Measurements from ENCODE around the gene STUM. TPM values are rescaled to one million over a fixed set of nuclear protein-coding genes. Genes with fewer than 3 reads are reported as not detected.

The STUM gene
- total and polyA plus RNA-seq, 2 donors from 2014 or later: 1.6 to 1.9 TPM

GRCh38 chr1:226619031-226619430, 70.5 kb downstream of the STUM start:
- DNase-seq: peak in 1 of 5 donors; percentile 6
- Histone ChIP-seq H3K36me3 (ENCODE audit: control insufficient read depth in 2 of 3, insufficient read depth in 3 of 3, low read length in 3 of 3) (no peaks in the 10 kb centered on the region), H3K4me1 (ENCODE audit: control insufficient read depth in 2 of 3, insufficient read depth in 2 of 3, low read depth in 1 of 3, low read length in 3 of 3) (no peaks in the 10 kb centered on the region), H3K27me3 (ENCODE audit: control insufficient read depth, insufficient read depth, low read length) (no peaks in the 10 kb centered on the region), H3K9me3 (ENCODE audit: control insufficient read depth in 2 of 3, insufficient read depth in 1 of 3, low read length in 3 of 3) (peaks cover 0 to 10% (median 0%) of the 10 kb centered on the region in 3 donors), H3K4me3 (ENCODE audit: low read length in 3 of 3) (no peak overlapping the region), H3K9ac (ENCODE audit: low read length in 3 of 3) (no peak overlapping the region), H3K27ac (ENCODE audit: low read depth in 2 of 2, low read length in 2 of 2) (no peak overlapping the region)
- TF ChIP-seq, protein P1, sequence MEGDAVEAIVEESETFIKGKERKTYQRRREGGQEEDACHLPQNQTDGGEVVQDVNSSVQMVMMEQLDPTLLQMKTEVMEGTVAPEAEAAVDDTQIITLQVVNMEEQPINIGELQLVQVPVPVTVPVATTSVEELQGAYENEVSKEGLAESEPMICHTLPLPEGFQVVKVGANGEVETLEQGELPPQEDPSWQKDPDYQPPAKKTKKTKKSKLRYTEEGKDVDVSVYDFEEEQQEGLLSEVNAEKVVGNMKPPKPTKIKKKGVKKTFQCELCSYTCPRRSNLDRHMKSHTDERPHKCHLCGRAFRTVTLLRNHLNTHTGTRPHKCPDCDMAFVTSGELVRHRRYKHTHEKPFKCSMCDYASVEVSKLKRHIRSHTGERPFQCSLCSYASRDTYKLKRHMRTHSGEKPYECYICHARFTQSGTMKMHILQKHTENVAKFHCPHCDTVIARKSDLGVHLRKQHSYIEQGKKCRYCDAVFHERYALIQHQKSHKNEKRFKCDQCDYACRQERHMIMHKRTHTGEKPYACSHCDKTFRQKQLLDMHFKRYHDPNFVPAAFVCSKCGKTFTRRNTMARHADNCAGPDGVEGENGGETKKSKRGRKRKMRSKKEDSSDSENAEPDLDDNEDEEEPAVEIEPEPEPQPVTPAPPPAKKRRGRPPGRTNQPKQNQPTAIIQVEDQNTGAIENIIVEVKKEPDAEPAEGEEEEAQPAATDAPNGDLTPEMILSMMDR (IDR thresholded peaks at IDR 0.05; ENCODE audit: borderline replicate concordance, extremely low read depth, insufficient read depth): no peak
- intact Hi-C loops (cut with DNase I): no loop called here
- FAIRE-seq: no peak

- H3K27ac ChIP-seq (ENCODE audit: low read depth in 2 of 2, low read length in 2 of 2): no peak overlapping the region
- DNase-seq: no peak
- intact Hi-C loops (cut with DNase I): no loop called here
These were observed 73.4 kb downstream of the STUM start for GRCh38 chr1:226622012-226622411.

DNA sequence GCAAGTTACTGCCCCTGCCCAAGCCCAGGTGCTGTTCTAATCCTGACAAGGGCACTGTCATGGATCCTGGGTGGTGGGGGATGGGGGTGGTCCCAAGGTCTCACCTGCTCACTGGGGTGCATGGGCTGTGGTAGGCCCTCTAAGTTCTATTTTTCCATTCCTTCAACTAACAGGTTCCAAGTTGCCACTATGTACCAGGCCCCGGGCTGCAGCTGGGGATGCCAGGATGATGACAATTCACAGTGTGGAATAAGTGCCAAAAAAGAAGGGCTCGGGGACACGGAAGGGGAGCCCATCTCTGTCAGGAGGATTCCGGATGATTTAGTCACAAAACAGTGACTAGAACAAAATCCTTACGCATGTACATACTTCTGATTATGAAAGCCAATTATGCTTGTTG, 76.0 kb downstream of the STUM start:
- intact Hi-C loops (cut with DNase I): no loop called here
- DNase-seq (peak in 1 of 5 donors; percentile 30), FAIRE-seq (no peak)
- TF ChIP-seq, protein P1 (IDR thresholded peaks at IDR 0.05; ENCODE audit: borderline replicate concordance, extremely low read depth, insufficient read depth): no peak
- Histone ChIP-seq H3K4me1 (ENCODE audit: control insufficient read depth in 2 of 3, insufficient read depth in 2 of 3, low read depth in 1 of 3, low read length in 3 of 3) (no peaks in the 10 kb centered on the region), H3K9me3 (ENCODE audit: control insufficient read depth in 2 of 3, insufficient read depth in 1 of 3, low read length in 3 of 3) (peaks cover 0 to 10% (median 0%) of the 10 kb centered on the region in 3 donors), H3K4me3 (ENCODE audit: low read length in 3 of 3) (no peak overlapping the region), H3K27ac (ENCODE audit: low read depth in 2 of 2, low read length in 2 of 2) (no peak overlapping the region), H3K9ac (ENCODE audit: low read length in 3 of 3) (no peak overlapping the region), H3K27me3 (ENCODE audit: control insufficient read depth, insufficient read depth, low read length) (no peaks in the 10 kb centered on the region), H3K36me3 (ENCODE audit: control insufficient read depth in 2 of 3, insufficient read depth in 3 of 3, low read length in 3 of 3) (no peaks in the 10 kb centered on the region)

More at GRCh38 chr1:226622012-226622411, 73.4 kb downstream of the STUM start:
- Histone ChIP-seq H3K9ac (ENCODE audit: low read length in 3 of 3) (no peak overlapping the region), H3K27me3 (ENCODE audit: control insufficient read depth, insufficient read depth, low read length) (no peaks in the 10 kb centered on the region), H3K9me3 (ENCODE audit: control insufficient read depth in 2 of 3, insufficient read depth in 1 of 3, low read length in 3 of 3) (peaks cover 0 to 10% (median 0%) of the 10 kb centered on the region in 3 donors), H3K4me3 (ENCODE audit: low read length in 3 of 3) (no peak overlapping the region), H3K36me3 (ENCODE audit: control insufficient read depth in 2 of 3, insufficient read depth in 3 of 3, low read length in 3 of 3) (no peaks in the 10 kb centered on the region), H3K4me1 (ENCODE audit: control insufficient read depth in 2 of 3, insufficient read depth in 2 of 3, low read depth in 1 of 3, low read length in 3 of 3) (no peaks in the 10 kb centered on the region)
- no peak for FAIRE-seq
- TF ChIP-seq, protein P1 (IDR thresholded peaks at IDR 0.05; ENCODE audit: borderline replicate concordance, extremely low read depth, insufficient read depth): no peak

DNA sequence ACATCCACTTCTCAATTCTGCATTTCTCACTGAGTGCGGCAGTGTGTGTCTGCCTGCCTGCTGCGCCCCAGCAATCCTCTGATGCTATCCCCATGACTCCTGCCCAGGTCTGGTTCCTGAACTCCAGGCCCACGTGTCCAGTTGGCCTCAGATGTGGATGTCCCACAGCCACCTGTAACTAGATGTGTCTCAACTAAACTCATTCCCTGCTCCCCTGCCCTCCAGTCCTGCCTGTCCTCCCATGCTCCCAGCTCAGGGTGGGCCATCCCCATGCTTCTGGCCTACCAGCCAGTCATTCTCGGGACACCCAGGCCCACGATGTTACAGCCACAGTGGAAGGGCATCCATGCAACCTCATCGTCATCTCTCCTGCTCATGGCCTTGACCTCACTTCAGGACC, 76.8 kb downstream of the STUM start:
- TF ChIP-seq, protein P1 (IDR thresholded peaks at IDR 0.05; ENCODE audit: borderline replicate concordance, extremely low read depth, insufficient read depth): no peak
- H3K9me3 ChIP-seq (ENCODE audit: control insufficient read depth in 2 of 3, insufficient read depth in 1 of 3, low read length in 3 of 3): peaks cover 0 to 10% (median 0%) of the 10 kb centered on the region in 3 donors
- H3K4me1 ChIP-seq (ENCODE audit: control insufficient read depth in 2 of 3, insufficient read depth in 2 of 3, low read depth in 1 of 3, low read length in 3 of 3): no peaks in the 10 kb centered on the region
- H3K27me3 ChIP-seq (ENCODE audit: control insufficient read depth, insufficient read depth, low read length): no peaks in the 10 kb centered on the region
- H3K4me3 ChIP-seq (ENCODE audit: low read length in 3 of 3): no peak overlapping the region
- H3K36me3 ChIP-seq (ENCODE audit: control insufficient read depth in 2 of 3, insufficient read depth in 3 of 3, low read length in 3 of 3): no peaks in the 10 kb centered on the region
- no peak for FAIRE-seq
- no peak overlapping the region for H3K9ac ChIP-seq (ENCODE audit: low read length in 3 of 3)
- H3K27ac ChIP-seq (ENCODE audit: low read depth in 2 of 2, low read length in 2 of 2): no peak overlapping the region
- intact Hi-C loops (cut with DNase I): no loop called here
- peak in 1 of 5 donors; percentile 18 for DNase-seq
